MM.1S (cell line): ENCODE measurements around the gene ZCCHC2.

ENCODE experiments used
- DNase-seq: peaks from one replicate; pipeline ENCODE4 v3.0.0-alpha.2; 2015
- H2AFZ ChIP-seq: fragments of 300-600 bp; sonication (generic); 2 replicates; pipeline ENCODE4 v1.6.0; 2016; ENCODE audit warnings: antibody characterized with exemption, low read length
- H3F3A ChIP-seq: fragments of 300-600 bp; sonication (generic); 2 replicates; pipeline ENCODE4 v1.6.1; 2016; ENCODE audit warnings: mild to moderate bottlenecking, antibody characterized with exemption, low read length, moderate library complexity, mixed read lengths; ENCODE audit not compliant: insufficient read depth
- H3K27ac ChIP-seq: fragments of 300-600 bp; sonication (generic); 2 replicates; pipeline ENCODE4 v1.5.1; 2016; ENCODE audit warnings: mild to moderate bottlenecking, low read length
- H3K27me3 ChIP-seq: fragments of 300-600 bp; sonication (generic); replicated peaks from 2 replicates; pipeline ENCODE4 v1.6.0; 2016; ENCODE audit warnings: low read length; ENCODE audit not compliant: insufficient read depth
- H3K36me3 ChIP-seq: fragments of 300-600 bp; sonication (generic); replicated peaks from 2 replicates; pipeline ENCODE4 v1.6.1; 2016; ENCODE audit warnings: mild to moderate bottlenecking, low read length, mixed read lengths; ENCODE audit not compliant: insufficient read depth
- H3K4me1 ChIP-seq: fragments of 300-600 bp; sonication (generic); 2 replicates; pipeline ENCODE4 v1.6.1; 2016; ENCODE audit warnings: low read length, mixed read lengths
- H3K4me2 ChIP-seq: fragments of 300-600 bp; sonication (generic); 2 replicates; pipeline ENCODE4 v1.6.0; 2016; ENCODE audit warnings: low read depth, low read length
- H3K4me3 ChIP-seq: fragments of 300-600 bp; sonication (generic); 2 replicates; pipeline ENCODE4 v1.5.1; 2016; ENCODE audit warnings: low read length, mixed read lengths
- H3K79me2 ChIP-seq: fragments of 300-600 bp; sonication (generic); 2 replicates; pipeline ENCODE4 v1.6.1; 2016; ENCODE audit warnings: mixed run types, low read length, mixed read lengths
- H3K9ac ChIP-seq: fragments of 300-600 bp; sonication (generic); 2 replicates; pipeline ENCODE4 v1.6.1; 2016; ENCODE audit warnings: low read length, mixed read lengths
- H3K9me2 ChIP-seq: fragments of 300-600 bp; sonication (generic); replicated peaks from 2 replicates; pipeline ENCODE4 v1.6.1; 2016; ENCODE audit warnings: mild to moderate bottlenecking, low read length, mixed read lengths; ENCODE audit not compliant: insufficient read depth
- H3K9me3 ChIP-seq: fragments of 300-600 bp; sonication (generic); replicated peaks from 2 replicates; pipeline ENCODE4 v1.6.1; 2016; ENCODE audit warnings: mild to moderate bottlenecking, low read length, mixed read lengths; ENCODE audit not compliant: insufficient read depth
- H4K20me1 ChIP-seq: fragments of 300-600 bp; sonication (generic); 2 replicates; pipeline ENCODE4 v1.6.1; 2016; ENCODE audit warnings: mild to moderate bottlenecking, low read length, moderate library complexity, mixed read lengths; ENCODE audit not compliant: insufficient read depth
- EZH2 ChIP-seq: fragments of 300-600 bp; sonication (generic); optimal IDR thresholded peaks from 2 replicates; pipeline ENCODE3; 2017; ENCODE audit warnings: low read depth, mild to moderate bottlenecking, antibody characterized with exemption, low read length, mixed read lengths
- EZH2phosphoT487 ChIP-seq: fragments of 300-600 bp; sonication (generic); IDR thresholded peaks from 2 replicates; pipeline ENCODE4 v1.6.1; 2018; ENCODE audit warnings: antibody characterized with exemption, low read length
- TF ChIP-seq, protein P1 (sequence below): fragments of 300-600 bp; sonication (generic); IDR thresholded peaks from 2 replicates; pipeline ENCODE4 v1.5.1; 2016; ENCODE audit warnings: antibody characterized with exemption, low read length, mixed read lengths

ZCCHC2 gene

DNA sequence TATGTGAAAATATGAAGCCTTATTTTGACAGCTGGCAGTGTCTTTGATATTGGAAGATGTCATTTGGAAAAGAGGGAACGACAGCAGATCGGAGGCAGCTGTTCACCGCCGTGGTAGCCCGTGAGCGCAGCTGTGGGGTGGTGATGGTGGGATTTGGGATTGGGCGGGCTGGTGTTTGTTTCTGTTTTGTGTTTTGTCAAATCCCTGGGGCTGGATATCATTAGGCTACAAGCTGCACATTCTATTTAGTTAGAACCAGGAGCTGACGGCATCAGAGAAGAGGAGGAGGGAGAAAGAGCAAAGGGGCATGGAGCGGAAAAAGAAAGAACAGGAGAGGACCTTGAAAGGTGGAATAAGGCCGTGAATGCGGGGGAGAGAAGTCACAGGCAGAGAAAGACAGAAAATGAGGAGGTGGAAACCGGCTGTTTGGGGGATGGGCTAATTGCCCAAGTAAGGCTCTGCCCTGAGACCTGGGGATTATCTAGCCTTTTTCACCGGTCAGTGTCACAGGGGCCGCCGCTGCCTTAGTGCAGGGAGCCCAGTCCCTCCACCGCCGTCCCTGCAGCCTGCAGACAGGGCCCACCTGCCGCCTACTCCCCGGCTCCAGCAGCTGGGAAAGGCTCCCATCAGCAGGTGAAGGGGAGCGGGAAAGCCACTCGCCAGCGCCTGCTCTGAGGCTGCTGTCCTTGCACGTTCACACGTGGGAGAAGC lies 88.0 kb downstream of the ZCCHC2 start:
- Histone ChIP-seq H3K4me2 (no peak overlapping the region), H3K9me3 (no peaks in the 10 kb centered on the region), H3K36me3 (no peaks in the 10 kb centered on the region), H2AFZ (no peak overlapping the region), H3F3A (no peaks in the 10 kb centered on the region), H3K9me2 (no peaks in the 10 kb centered on the region), H3K27ac (no peak overlapping the region), H3K4me1 (no peaks in the 10 kb centered on the region), H3K9ac (no peak overlapping the region), H4K20me1 (no peaks in the 10 kb centered on the region), H3K27me3 (no peaks in the 10 kb centered on the region), H3K4me3 (no peak overlapping the region), H3K79me2 (no peaks in the 10 kb centered on the region)
- TF ChIP-seq, protein P1, sequence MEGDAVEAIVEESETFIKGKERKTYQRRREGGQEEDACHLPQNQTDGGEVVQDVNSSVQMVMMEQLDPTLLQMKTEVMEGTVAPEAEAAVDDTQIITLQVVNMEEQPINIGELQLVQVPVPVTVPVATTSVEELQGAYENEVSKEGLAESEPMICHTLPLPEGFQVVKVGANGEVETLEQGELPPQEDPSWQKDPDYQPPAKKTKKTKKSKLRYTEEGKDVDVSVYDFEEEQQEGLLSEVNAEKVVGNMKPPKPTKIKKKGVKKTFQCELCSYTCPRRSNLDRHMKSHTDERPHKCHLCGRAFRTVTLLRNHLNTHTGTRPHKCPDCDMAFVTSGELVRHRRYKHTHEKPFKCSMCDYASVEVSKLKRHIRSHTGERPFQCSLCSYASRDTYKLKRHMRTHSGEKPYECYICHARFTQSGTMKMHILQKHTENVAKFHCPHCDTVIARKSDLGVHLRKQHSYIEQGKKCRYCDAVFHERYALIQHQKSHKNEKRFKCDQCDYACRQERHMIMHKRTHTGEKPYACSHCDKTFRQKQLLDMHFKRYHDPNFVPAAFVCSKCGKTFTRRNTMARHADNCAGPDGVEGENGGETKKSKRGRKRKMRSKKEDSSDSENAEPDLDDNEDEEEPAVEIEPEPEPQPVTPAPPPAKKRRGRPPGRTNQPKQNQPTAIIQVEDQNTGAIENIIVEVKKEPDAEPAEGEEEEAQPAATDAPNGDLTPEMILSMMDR = no peak
- TF ChIP-seq EZH2 (no peak), EZH2phosphoT487 (no peak)
- DNase-seq = no peak

DNA sequence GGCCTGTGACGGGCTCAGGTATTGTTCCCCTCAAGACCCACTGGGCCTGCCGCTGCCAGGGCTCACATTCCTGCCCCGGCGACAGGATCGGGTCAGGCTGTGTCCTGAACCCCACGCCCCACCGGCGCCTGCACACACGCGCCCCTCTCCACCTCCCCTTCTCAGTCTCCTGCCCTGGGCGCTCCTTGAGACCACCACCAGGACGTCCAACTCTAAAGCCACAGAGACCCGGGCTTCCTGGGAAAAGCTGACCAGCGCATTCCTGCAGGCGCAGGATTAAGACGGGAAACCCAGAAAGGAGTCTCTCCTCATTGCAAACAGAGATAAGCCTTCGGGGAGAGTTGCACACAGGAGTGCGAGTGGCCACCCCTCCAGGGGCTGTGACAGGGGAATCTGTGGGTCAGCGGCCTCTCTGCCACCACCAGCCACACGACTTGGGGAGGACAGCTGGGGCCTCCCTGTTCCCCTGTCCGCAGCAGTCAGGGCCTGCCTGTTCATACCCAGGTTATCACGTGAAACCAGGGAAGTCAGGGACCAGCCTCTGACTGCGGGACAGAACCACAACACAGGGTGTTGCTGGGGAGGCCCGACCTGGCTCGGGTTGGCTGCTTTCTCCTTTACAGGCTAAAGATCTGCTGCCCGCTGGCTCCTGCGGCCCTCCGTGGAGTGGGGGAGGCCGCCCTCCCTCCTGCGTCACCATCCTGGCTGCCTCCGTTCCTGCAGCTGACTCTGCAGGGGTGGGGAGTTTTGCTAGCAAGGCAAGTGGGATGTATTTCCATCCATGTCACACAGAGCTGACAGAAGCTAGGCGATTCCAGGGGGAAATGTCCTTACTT lies 88.8 kb downstream of the ZCCHC2 start:
- no peak for DNase-seq
- Histone ChIP-seq H3K9me2 (no peaks in the 10 kb centered on the region), H3K9me3 (no peaks in the 10 kb centered on the region), H2AFZ (no peak overlapping the region), H4K20me1 (no peaks in the 10 kb centered on the region), H3K27me3 (no peaks in the 10 kb centered on the region), H3F3A (no peaks in the 10 kb centered on the region), H3K36me3 (no peaks in the 10 kb centered on the region), H3K9ac (no peak overlapping the region), H3K4me1 (no peaks in the 10 kb centered on the region), H3K27ac (no peak overlapping the region), H3K4me3 (no peak overlapping the region), H3K79me2 (no peaks in the 10 kb centered on the region), H3K4me2 (no peak overlapping the region)
- no peak for TF ChIP-seq EZH2
- TF ChIP-seq EZH2phosphoT487 = no peak
- TF ChIP-seq, protein P1 = no peak

DNA sequence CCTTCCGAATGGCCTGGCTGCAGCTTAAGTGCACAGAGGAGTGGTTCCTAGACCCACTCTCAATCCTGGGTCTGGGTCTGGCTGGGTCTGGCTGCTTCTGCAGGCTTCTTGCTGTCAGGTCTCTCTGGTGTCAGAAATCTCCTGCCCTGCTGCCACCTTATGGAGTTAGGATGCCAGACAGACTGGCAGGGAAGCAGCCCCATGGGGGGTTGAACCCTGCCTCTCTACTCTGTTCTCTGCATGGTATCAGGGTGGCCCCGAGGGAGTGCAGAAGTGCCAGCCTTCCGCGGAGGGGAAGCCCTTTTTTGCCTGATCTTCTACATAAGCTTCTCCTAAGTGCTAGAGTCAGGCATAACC lies 89.4 kb downstream of the ZCCHC2 start:
- no peaks in the 10 kb centered on the region for H4K20me1 ChIP-seq
- H3K9me3 ChIP-seq = no peaks in the 10 kb centered on the region
- no peak overlapping the region for H2AFZ ChIP-seq
- H3K9ac ChIP-seq = no peak overlapping the region
- no peaks in the 10 kb centered on the region for H3K27me3 ChIP-seq
- no peak for DNase-seq
- H3K4me1 ChIP-seq = no peaks in the 10 kb centered on the region
- H3K36me3 ChIP-seq = no peaks in the 10 kb centered on the region
- H3F3A ChIP-seq = no peaks in the 10 kb centered on the region
- no peaks in the 10 kb centered on the region for H3K9me2 ChIP-seq
- H3K27ac ChIP-seq = no peak overlapping the region
- TF ChIP-seq EZH2 = no peak
- no peak for TF ChIP-seq EZH2phosphoT487
- TF ChIP-seq, protein P1 = no peak
- H3K4me2 ChIP-seq = no peak overlapping the region
- H3K79me2 ChIP-seq = no peaks in the 10 kb centered on the region
- H3K4me3 ChIP-seq = no peak overlapping the region
